Measurements from ENCODE around the gene NKD2. TPM values are rescaled to one million over a fixed set of nuclear protein-coding genes. Genes with fewer than 3 reads are reported as not detected.

The NKD2 gene
- total RNA-seq, 2 experiments from 2014 or later: 0.38 TPM

DNA sequence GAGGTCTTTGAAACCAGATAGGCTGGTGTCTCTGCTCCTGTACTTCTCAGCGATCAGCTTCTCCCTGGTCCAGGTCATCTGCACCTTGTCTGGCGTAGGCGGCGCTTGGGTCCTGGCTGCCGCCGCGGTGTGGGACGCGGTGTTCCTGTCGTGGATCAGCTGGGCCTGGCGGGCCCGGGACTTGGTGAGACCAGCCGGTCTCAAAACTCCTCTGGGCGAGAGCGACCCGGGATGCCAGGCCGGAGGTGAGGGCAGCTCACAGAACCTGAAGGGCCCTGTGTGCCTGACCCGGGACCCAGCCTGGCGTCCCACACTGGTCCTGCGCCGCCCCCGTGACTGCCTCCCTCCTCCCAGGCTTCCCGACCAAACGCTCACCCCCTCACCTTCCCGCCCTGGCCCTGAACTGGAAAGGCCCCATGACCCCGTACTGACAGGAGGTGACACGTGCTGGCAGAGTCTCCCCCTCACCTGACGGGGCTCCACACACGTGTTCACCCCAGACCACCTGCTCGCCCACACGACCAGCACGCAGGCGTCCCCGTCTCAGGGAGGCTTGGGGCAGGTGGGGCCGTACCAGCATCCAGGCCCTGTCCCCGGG lies 49.0 kb downstream of the NKD2 start:
- H4K20me1 ChIP-seq (ENCODE audit: insufficient read depth, low read length): no peaks in the 10 kb centered on the region
- no peak overlapping the region for H2AFZ ChIP-seq (ENCODE audit: low read length)
- ChIA-PET POLR2A (no interaction called here), CTCF (ENCODE audit: unreplicated experiment) (no interaction called here)
- H3K9me2 ChIP-seq (ENCODE audit: insufficient read depth, low read length): no peaks in the 10 kb centered on the region
- H3K79me2 ChIP-seq (ENCODE audit: insufficient read depth, low read depth, low read length): no peaks in the 10 kb centered on the region
- H3K36me3 ChIP-seq (ENCODE audit: insufficient read depth, low read length): no peaks in the 10 kb centered on the region
- intact Hi-C loops (cut with micrococcal nuclease; ENCODE audit: unreplicated experiment): no loop called here
- DNase-seq (ENCODE audit: low spot score): no peak
- H3K4me3 ChIP-seq (ENCODE audit: low read depth, low read length, poor library complexity, severe bottlenecking): no peak overlapping the region
- no TSS peak for BruUV-seq (replicated peaks)
- no peaks in the 10 kb centered on the region for H3K9me3 ChIP-seq (ENCODE audit: low read length)
- no peak overlapping the region for H3K4me2 ChIP-seq (ENCODE audit: low read length)
- H3K27ac ChIP-seq (ENCODE audit: low read depth, low read length, poor library complexity, severe bottlenecking): no peak overlapping the region
- TF ChIP-seq, protein P1, sequence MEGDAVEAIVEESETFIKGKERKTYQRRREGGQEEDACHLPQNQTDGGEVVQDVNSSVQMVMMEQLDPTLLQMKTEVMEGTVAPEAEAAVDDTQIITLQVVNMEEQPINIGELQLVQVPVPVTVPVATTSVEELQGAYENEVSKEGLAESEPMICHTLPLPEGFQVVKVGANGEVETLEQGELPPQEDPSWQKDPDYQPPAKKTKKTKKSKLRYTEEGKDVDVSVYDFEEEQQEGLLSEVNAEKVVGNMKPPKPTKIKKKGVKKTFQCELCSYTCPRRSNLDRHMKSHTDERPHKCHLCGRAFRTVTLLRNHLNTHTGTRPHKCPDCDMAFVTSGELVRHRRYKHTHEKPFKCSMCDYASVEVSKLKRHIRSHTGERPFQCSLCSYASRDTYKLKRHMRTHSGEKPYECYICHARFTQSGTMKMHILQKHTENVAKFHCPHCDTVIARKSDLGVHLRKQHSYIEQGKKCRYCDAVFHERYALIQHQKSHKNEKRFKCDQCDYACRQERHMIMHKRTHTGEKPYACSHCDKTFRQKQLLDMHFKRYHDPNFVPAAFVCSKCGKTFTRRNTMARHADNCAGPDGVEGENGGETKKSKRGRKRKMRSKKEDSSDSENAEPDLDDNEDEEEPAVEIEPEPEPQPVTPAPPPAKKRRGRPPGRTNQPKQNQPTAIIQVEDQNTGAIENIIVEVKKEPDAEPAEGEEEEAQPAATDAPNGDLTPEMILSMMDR (conservative IDR thresholded peaks at IDR 0.05; ENCODE audit: low read length): no peak
- no peak for TF ChIP-seq EZH2phosphoT487 (IDR thresholded peaks at IDR 0.05; ENCODE audit: borderline replicate concordance, low read depth, low read length)
- no peaks in the 10 kb centered on the region for H3K4me1 ChIP-seq (ENCODE audit: insufficient read depth, low read length, poor library complexity, severe bottlenecking)

DNA sequence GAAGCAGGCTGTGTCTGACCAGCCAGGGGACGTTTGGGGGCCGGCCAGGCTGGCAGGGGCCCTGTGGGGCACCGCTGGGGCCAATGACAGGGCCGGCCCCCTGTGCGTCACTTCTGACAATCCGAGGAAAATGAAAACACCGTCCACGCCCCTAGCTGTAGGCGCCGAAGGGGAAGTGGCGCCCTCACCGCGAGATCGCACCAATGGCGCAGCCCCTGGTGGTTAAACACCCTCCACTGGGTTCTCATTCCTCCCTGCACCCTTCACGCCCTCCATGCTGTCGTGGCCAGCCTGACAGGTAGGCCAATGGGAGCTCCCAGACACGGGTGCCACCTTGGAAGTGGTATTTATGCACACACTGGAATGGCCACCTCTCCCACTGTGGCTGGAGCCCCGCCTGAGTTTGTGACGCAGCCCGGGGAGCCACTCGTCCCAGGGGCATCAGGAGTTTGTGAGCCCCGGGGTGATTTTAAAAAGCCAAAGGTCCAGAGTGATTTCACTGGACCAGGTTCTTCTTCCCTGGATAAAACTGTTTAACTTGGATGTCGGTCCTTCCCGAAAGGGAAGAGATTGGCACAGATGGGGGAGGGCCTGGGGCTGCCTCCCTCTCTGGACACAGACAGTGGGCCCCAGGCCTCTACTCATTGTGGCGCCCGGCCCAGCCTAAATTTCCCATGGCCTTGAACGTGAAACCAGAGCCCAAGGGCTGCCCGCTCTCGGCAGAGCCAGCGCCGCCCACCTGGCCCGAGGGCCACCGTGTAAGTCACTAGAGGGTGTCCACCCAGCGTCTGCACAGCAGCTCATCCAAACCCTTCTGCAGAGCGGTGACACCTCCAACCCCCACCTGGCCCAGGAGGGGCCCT lies 49.7 kb downstream of the NKD2 start:
- intact Hi-C loops (cut with micrococcal nuclease; ENCODE audit: unreplicated experiment): no loop called here
- Histone ChIP-seq H4K20me1 (ENCODE audit: insufficient read depth, low read length) (no peaks in the 10 kb centered on the region), H3K36me3 (ENCODE audit: insufficient read depth, low read length) (no peaks in the 10 kb centered on the region), H2AFZ (ENCODE audit: low read length) (no peak overlapping the region), H3K79me2 (ENCODE audit: insufficient read depth, low read depth, low read length) (no peaks in the 10 kb centered on the region), H3K9me2 (ENCODE audit: insufficient read depth, low read length) (no peaks in the 10 kb centered on the region), H3K4me3 (ENCODE audit: low read depth, low read length, poor library complexity, severe bottlenecking) (no peak overlapping the region), H3K4me2 (ENCODE audit: low read length) (no peak overlapping the region), H3K4me1 (ENCODE audit: insufficient read depth, low read length, poor library complexity, severe bottlenecking) (no peaks in the 10 kb centered on the region), H3K27ac (ENCODE audit: low read depth, low read length, poor library complexity, severe bottlenecking) (no peak overlapping the region), H3K9me3 (ENCODE audit: low read length) (no peaks in the 10 kb centered on the region)
- TF ChIP-seq EZH2phosphoT487 (IDR thresholded peaks at IDR 0.05; ENCODE audit: borderline replicate concordance, low read depth, low read length): no peak
- TF ChIP-seq, protein P1 (conservative IDR thresholded peaks at IDR 0.05; ENCODE audit: low read length): no peak
- CTCF ChIA-PET (ENCODE audit: unreplicated experiment): no interaction called here
- BruUV-seq (replicated peaks): no TSS peak
- POLR2A ChIA-PET: no interaction called here
- no peak for DNase-seq (ENCODE audit: low spot score)

Measured in OCI-LY7 (cell line).